Gastroesophageal sphincter (tissue), 3 donors: ENCODE measurements around the gene CAPZA3.

ENCODE experiments used
- CTCF ChIP-seq, 4 experiments: fragments of 200-600 bp in 2 of 4; fragments of 450-650 bp in 2 of 4; sonication (generic) in 1 of 4; IDR thresholded peaks; one replicate each; pipeline ENCODE4 v1.5.1; 2017 to 2019; ENCODE audit warnings: antibody characterized with exemption in 4 of 4, mild to moderate bottlenecking in 2 of 4, moderate library complexity in 2 of 4
- POLR2A ChIP-seq, 2 donors: fragments of 450-650 bp; IDR thresholded peaks; one replicate each; pipeline ENCODE4 v1.6.1; 2017; ENCODE audit warnings: antibody characterized with exemption in 2 of 2, mild to moderate bottlenecking in 2 of 2, moderate library complexity in 1 of 2

DNA sequence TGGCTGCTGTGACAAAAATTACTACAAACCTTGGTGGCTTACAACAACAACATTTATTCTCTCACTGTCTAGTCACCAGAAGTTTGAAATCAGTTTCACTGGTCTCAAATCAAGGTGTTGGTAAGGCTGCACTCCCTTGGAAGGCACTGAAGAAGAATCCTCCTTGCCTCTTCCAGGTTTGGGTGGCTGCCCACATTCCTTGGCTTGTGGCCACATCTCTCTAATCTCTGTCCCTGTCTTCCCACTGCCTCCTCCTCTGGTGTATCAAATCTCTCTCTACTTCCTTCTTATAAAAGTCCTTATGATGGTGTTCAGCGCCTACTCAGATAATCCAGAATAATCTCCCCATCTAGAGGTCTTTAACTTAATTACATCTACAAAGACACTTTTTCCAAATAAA is 31.1 kb upstream of the CAPZA3 start:
- TF ChIP-seq CTCF (IDR thresholded peaks at IDR 0.05) (no peak), POLR2A (IDR thresholded peaks at IDR 0.05) (no peak)
